GM19372 (cell line): ENCODE measurements around the gene ZFP42.
"Not testable (repeated sequence)": the region's sequence is repeated elsewhere in the genome, so short reads cannot be mapped to it uniquely, and the experiment has no call there.

Source experiments
- ATAC-seq: cut with Tn5 transposase; IDR thresholded peaks from one replicate; pipeline ENCODE4 v1.9.1; 2021; ENCODE audit warnings: mild to moderate bottlenecking, low read depth, moderate library complexity; ENCODE audit not compliant: unreplicated experiment

Gene ZFP42

DNA sequence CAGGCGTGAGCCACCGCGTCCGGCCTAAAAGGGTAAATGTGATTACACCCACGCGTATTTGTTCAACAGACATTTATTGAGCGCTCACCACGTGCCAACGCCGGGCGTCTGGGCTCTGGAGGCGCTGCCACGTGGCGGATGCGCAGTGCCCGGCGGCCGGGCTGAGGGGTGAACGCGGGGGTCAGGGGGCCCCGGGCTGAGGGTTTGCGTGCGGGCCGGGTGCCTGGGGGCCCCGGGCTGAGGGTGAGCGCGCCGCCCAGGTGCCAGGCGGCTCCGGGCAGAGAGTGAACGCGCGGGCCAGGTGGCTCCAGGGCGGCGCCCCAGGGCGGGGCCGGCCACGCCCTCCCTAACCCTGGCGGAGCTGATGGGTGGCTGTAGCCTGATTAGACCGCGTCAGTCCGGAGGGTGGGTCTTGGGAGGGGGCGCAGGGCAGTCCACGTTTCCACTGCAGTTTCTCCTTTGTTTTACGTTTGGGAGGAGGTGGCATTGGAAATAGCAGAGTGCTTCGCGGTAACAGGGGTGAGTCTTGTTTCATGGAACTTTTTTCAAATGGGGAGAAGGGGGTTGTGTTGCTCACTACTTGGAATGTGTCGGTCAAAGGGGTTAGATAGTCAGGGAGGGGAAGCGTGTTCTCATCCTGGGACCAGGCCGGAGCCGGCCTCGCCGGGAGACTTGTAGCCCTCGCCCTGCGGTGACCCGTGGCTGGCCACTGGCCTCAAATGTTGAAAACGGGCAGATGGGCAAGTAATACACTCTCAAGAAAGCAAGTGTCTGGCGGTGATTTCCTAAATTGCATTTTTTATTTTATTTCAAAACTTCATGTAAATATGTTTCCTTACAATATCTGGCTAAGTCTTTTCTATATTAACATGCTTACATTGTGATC lies at the start of gene ZFP42:
TSS of gene ZFP42 (plus strand) at position 450 of the 886 bp plus-strand sequence. CDS start 7,037 bp downstream, outside the sequence.
- no peak for ATAC-seq

- ATAC-seq, result no peak
These were observed 34.4 kb upstream of the ZFP42 start for GRCh38 chr4:187961171-187961570.

- no peak for ATAC-seq
These were observed 33.6 kb upstream of the ZFP42 start for GRCh38 chr4:187961961-187962360.

DNA sequence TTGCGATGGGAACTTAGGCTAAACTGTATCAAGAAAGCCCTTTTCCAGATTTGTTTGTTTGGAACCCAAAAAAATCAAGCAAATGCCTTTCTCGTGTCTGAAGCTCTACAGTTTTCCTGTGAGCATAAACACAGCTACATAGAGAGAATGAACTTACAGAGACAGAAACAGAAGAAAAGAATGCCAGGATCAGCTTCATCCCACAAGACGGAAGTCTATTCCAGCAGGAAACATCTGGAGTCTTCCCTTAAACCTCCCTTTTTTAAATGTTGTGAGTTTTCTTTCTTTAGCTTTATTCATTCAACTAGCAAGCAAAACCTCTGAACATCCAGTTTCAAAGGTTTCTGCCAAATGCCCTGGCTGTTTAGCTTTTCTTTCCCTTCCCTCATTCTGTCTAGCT lies 32.6 kb upstream of the ZFP42 start:
- ATAC-seq, result no peak

- no peak for ATAC-seq
These were observed 29.8 kb upstream of the ZFP42 start for GRCh38 chr4:187965726-187966125.

- ATAC-seq, result no peak
These were observed 23.4 kb upstream of the ZFP42 start for GRCh38 chr4:187972135-187972534.

- ATAC-seq, result no peak
These were observed 11.8 kb upstream of the ZFP42 start for GRCh38 chr4:187983746-187984145.

- ATAC-seq, result no peak
These were observed 2.6 kb upstream of the ZFP42 start for GRCh38 chr4:187992971-187993370.

DNA sequence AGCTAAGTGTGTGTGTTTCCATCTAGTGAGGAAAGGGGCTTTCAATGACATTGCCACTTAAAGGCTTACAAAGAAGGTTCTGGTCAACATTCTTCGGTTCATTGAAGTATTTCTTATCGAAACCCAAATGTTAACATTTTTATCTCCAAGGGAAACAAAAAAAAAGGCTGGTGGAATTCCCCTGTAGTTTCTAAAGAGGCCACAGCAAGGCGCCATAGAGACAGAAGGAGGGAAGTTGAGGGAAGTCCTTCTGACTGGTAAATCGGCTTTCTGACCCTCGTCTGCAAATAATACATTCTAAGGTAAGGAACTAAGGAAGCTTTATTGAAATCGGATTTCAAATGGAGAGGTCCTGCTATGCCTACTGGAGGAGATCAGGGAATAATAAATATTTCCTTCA lies 1.7 kb upstream of the ZFP42 start:
- ATAC-seq, result no peak

- ATAC-seq, result no peak
These were observed 1.1 kb downstream of the ZFP42 start for GRCh38 chr4:187996502-187997177.

DNA sequence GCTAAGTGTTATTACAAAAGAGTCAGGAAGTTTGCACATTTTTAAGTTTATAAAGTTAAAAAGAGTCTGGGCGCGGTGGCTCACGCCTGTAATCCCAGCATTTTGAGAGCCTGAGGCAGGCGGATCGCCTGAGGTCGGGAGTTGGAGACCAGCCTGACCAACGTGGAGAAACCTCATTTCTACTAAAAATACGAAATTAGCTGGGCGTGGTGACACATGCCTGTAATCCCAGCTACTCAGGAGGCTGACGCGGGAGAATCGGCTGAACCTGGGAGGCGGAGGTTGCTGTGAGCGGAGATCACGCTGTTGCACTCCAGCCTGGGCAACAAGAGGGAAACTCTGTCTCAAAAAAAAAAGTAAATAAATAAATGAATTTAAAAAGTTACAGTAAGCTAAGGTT lies 2.4 kb downstream of the ZFP42 start:
- not testable (repeated sequence) for ATAC-seq

DNA sequence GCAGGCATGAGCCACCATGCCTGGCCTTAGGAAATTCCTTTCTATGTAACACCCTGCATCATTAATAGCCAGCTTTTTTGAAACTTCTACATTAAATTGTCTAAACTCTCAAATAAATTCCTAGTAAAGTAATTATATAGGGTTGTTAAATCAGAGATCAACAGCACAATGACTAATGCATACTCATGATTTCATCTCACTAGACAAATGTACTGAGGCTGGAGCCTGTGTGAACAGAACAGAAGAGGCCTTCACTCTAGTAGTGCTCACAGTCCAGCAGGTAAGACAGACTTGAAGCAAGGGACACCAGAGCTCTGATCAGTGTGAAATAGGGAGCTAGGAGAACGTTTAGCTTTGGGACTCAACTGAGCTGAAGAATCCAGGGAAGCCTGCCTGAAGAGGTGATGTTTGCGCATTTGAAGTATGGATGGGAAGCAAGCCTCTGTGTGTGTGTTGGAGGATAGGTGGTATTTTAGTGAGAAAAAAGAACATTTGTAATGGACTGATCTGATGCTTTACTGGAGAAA lies 3.9 kb downstream of the ZFP42 start:
- ATAC-seq, result no peak

- no peak for ATAC-seq
These were observed 6.8 kb downstream of the ZFP42 start for GRCh38 chr4:188002323-188002722.

DNA sequence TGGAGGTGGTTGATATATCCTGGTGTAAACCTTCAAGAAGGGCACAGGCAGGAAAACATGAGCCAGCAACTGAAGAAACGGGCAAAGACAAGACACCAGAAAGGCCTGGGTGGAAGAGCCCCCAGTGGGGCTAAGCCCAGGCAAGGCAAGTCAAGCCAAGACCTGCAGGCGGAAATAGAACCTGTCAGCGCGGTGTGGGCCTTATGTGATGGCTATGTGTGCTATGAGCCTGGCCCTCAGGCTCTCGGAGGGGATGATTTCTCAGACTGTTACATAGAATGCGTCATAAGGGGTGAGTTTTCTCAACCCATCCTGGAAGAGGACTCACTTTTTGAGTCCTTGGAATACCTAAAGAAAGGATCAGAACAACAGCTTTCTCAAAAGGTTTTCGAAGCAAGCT lies 7.2 kb downstream of the ZFP42 start:
- no peak for ATAC-seq

DNA sequence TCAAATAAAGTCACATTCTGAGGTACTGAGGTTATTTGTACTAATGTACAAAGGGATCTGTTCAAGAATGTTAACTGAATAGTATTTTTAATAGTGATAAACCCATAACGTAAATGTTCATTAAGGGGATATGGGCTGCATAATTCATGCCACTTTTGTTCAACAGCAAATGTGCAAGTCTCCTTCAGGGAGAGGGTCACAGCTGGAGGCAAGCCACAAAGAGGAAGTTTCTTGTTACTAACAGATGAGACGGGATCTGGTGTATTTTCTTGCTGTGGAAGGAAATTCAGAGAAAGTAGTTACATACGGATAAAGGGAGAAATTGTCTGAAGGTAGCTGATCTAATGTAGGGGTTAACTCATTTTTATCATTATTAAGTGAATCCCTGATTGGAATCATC lies 10.0 kb downstream of the ZFP42 start:
- ATAC-seq, result no peak

DNA sequence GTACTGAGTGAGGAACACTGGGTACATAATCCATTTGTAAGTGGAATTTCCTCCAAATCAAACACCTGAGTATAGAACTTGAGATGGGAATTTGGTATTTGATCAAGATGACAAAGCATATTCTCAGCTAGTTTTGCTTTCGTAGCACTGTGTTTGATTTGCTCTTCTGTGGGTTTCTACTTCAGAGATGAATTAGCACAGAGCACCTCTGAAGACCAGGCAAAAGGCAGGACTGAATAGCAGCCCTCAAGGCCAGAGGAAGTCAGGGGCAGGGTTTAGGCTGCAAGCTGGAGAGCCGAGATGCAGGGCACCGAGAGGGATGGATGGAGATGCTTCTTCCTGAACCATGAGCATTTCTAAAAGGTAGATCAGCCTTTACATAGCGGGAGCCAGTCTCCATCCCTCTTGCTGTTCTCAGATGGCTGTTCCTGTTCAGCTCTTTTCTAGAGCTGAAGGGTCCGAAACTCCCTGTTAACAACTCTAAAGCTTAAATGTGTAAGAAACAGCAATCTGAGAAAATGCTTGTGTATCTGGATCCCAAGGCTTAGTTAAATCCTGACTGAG lies 10.8 kb downstream of the ZFP42 start:
- no peak for ATAC-seq

- ATAC-seq, result no peak
These were observed 12.8 kb downstream of the ZFP42 start for GRCh38 chr4:188008377-188008776.

DNA sequence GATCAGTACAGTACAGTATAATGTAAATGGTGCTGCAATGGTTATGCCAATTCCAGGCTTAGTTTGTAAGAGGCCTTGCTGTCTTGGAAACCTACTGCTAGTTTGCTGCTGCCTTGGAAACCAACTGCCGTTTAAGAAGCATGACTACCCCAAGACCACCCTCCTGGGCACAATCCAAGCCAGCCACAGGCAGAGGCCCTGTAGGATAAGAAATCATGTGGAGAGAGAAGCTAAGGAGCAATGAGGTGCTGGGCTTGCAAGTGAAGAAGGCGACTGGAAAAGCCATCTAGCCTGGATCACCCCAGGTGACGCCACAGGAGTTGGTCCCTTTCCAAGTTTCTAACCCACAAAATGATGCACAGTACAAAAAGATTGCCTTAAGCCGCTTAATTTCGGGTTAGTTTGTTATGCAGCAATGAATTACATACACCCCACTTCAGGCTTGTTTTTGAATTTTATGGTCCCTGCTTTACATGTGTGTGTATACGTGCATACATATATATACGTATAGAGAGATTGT lies 16.9 kb downstream of the ZFP42 start:
- ATAC-seq, result no peak

DNA sequence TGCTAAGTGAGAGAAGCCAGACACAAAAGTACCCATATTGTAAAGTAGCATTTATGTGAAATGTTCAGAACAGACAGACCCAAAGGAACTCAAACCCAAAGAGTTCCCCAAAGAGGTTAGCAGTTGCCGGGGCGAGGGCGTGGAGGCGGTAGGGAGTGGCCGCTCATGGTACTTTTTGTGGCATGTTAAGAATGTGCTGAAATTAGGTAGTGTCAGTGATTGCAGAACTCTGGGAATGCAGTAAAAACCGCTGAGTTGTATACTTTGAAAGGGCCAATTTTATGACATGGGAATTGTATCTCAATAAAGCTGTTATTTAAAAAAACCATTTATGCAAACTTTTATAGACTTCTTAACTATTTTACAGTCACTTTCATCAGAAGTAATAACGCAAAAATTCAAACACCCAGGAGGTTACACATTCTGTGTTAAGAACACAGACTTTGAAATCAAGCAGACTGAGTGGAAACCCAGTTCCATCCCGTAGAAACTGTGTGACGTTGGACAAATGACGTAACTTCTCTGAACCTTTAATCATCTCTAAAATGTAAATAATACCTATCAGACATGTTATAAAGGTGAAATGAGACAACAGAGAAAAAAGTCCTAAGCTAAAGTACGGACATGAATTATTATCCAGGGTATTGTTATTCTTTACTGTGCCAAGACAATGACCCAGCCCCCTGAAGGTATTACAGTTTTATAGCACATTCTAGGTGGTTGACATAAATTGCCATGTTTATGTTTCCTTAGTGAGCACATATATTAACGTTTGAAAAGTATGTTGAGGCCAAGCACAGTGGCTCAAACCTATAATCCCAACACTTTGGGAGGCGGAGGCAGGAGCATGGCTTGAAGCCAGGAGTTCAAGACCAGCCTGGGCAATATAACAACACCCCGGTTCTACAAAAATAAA lies 19.7 kb downstream of the ZFP42 start:
- no peak for ATAC-seq

- no peak for ATAC-seq
These were observed 21.2 kb downstream of the ZFP42 start for GRCh38 chr4:188016754-188017153.
